ENCODE results near the gene CTDP1. TPM values are rescaled to one million over a fixed set of nuclear protein-coding genes. Genes with fewer than 3 reads are reported as not detected.

CTDP1 gene
- total RNA-seq, 1 donor from 2014 or later = 23.3 TPM

DNA sequence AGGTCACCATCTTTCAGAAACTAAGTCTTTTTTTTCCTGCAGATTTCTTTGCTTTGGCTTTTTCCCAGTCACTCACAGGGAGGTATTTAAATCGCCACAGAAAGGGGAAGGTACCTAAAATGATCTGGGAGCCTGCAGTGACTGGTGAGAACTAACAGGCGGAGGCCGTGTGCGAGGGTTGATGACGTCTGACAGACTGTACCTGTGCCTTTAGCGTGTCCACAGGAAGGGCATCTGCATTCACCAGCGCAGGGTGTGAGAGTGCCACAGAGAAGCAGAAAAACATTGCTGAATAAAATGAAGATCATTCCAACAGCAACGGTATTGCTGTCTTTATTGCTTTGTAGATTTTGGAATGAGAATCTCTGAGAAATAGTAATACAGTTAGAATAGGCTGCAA is 5.7 kb downstream of the CTDP1 start:
- no peaks in the 10 kb centered on the region for H3K36me3 ChIP-seq
- H3K9me3 ChIP-seq = no peaks in the 10 kb centered on the region
- no peak for DNase-seq (ENCODE audit: extremely low spot score in 2 of 2)
- H3K27me3 ChIP-seq = no peaks in the 10 kb centered on the region
- H3K27ac ChIP-seq = no peak overlapping the region
- TF ChIP-seq POLR2A (IDR thresholded peaks at IDR 0.05) (no peak), POLR2AphosphoS5 (IDR thresholded peaks at IDR 0.05; ENCODE audit: insufficient read depth in 1 of 2, low read depth in 1 of 2) (no peak)
- TF ChIP-seq, protein P1, sequence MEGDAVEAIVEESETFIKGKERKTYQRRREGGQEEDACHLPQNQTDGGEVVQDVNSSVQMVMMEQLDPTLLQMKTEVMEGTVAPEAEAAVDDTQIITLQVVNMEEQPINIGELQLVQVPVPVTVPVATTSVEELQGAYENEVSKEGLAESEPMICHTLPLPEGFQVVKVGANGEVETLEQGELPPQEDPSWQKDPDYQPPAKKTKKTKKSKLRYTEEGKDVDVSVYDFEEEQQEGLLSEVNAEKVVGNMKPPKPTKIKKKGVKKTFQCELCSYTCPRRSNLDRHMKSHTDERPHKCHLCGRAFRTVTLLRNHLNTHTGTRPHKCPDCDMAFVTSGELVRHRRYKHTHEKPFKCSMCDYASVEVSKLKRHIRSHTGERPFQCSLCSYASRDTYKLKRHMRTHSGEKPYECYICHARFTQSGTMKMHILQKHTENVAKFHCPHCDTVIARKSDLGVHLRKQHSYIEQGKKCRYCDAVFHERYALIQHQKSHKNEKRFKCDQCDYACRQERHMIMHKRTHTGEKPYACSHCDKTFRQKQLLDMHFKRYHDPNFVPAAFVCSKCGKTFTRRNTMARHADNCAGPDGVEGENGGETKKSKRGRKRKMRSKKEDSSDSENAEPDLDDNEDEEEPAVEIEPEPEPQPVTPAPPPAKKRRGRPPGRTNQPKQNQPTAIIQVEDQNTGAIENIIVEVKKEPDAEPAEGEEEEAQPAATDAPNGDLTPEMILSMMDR (IDR thresholded peaks at IDR 0.05) = no peak
- intact Hi-C loops (cut with DNase I) = no loop called here
- H3K4me1 ChIP-seq = peaks cover 21% of the 10 kb centered on the region
- no peak overlapping the region for H3K4me3 ChIP-seq

DNA sequence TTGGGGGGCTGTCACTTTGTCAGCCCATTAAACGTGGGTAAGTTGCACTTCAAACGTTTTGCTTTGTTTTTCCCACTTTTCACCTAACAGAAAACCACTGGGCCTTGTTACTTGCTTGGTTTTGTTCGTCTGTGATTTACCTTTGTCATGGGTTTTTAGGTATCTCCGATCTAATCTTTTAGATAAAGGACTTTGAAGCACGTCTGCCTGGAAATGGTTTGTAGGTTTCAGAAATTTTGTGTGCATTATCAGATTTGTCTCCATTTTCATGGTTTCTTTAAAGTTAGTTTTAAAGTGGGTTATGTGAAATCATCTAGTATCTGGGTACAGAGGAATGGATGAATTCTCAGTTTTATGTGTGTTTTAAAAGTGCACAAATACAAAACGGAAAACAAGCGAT is 6.4 kb downstream of the CTDP1 start:
- no peaks in the 10 kb centered on the region for H3K9me3 ChIP-seq
- TF ChIP-seq, protein P1 (IDR thresholded peaks at IDR 0.05) = no peak
- TF ChIP-seq POLR2AphosphoS5 (IDR thresholded peaks at IDR 0.05; ENCODE audit: insufficient read depth in 1 of 2, low read depth in 1 of 2) (no peak), POLR2A (IDR thresholded peaks at IDR 0.05) (no peak)
- DNase-seq (ENCODE audit: extremely low spot score in 2 of 2) = no peak
- H3K27ac ChIP-seq = no peak overlapping the region
- H3K4me3 ChIP-seq = no peak overlapping the region
- H3K36me3 ChIP-seq = no peaks in the 10 kb centered on the region
- intact Hi-C loops (cut with DNase I) = no loop called here
- H3K27me3 ChIP-seq = no peaks in the 10 kb centered on the region
- peaks cover 14% of the 10 kb centered on the region for H3K4me1 ChIP-seq

DNA sequence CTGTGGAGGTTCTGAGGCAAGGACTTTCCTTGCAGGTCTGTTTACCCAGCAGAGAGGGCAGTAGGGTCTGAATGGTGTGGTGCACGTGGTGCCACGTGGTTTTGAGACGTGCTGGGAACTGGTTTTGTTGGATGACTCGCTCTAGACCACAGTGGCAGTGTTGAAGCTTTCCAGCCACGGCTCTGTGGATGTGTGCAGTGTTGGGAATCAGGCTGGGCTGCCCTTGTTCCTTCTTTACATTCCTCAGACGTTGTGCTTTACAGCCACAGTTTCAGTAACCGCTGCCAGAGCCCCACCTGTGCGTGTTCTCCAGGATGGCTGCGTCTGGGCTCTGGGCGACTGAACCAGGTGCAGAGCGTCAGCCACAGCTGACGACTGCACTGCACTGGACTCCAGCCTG is 8.2 kb downstream of the CTDP1 start:
- Histone ChIP-seq H3K36me3 (no peaks in the 10 kb centered on the region), H3K4me1 (no peaks in the 10 kb centered on the region), H3K9me3 (no peaks in the 10 kb centered on the region), H3K4me3 (no peak overlapping the region), H3K27ac (no peak overlapping the region), H3K27me3 (no peaks in the 10 kb centered on the region)
- intact Hi-C loops (cut with DNase I) = no loop called here
- no peak for DNase-seq (ENCODE audit: extremely low spot score in 2 of 2)
- TF ChIP-seq, protein P1 (IDR thresholded peaks at IDR 0.05) = no peak
- TF ChIP-seq POLR2AphosphoS5 (IDR thresholded peaks at IDR 0.05; ENCODE audit: insufficient read depth in 1 of 2, low read depth in 1 of 2) (no peak), POLR2A (IDR thresholded peaks at IDR 0.05) (no peak)

DNA sequence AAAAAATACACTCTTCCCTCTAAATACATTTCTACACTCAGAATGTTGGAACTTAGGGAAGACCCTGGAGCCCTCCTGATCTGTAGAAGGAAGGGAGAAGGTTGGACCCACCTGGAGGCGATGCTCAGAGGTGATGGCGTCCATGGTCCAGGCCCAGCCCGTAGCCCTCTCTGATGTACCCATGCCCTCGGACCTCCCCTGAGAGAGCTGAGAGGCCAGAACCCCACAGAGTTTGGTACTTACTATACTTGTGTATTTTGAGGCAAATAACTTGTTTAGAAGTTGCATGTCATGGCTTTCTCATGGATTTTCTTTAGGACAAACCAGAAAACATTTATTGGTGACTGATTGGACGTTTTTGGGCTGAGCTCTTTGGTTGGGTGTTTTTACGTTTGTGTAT is 10.5 kb downstream of the CTDP1 start:
- Histone ChIP-seq H3K27ac (no peak overlapping the region), H3K4me3 (no peak overlapping the region), H3K36me3 (no peaks in the 10 kb centered on the region), H3K27me3 (no peaks in the 10 kb centered on the region), H3K9me3 (no peaks in the 10 kb centered on the region), H3K4me1 (no peaks in the 10 kb centered on the region)
- no peak for DNase-seq (ENCODE audit: extremely low spot score in 2 of 2)
- TF ChIP-seq POLR2A (IDR thresholded peaks at IDR 0.05) = no peak
- TF ChIP-seq, protein P1 (IDR thresholded peaks at IDR 0.05) = no peak
- intact Hi-C loops (cut with DNase I) = no loop called here

DNA sequence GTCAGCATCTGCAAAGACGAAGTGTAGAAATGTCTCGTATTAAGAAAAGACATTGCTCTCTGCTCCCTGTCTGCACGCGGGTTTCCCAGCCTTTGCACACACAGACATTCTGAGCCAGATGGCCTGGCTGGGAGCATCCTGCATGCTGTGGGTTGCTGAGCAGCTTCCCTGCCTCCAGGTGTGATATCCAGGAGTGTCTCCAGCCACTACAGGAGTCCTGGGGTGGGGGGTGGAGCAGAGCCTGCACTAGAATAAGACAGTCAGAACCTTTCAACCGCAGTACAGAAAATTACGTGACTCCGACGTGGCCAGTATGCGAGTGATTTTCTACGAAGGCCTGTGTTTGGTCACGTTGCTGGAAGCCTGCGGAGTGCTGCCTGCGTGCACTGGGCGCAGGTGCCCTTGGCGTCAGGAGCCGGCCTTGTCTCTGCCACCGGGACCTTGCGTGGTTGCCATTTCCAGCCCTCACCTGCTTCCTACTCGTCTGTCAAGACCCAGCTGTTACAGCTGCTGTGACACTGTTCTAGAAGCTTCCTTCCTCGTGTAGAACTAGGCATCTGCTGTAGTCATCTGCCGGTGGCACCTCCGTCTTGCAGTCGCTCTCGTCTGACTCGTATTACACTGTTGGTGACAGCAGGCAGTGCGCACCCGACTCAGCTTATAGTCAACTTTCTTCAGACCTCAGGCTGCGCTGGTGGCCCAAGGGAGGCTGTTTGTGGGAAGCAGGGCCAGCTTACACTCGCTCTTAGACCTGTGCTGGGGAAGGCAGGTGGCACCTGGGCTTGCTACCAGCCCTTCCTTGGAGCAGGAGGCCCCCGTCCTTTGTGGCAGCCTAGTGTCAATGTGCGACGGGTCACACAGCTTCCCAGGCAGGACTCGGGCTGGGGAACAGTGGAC is 11.2 kb downstream of the CTDP1 start:
- H3K27ac ChIP-seq = no peak overlapping the region
- H3K4me3 ChIP-seq = no peak overlapping the region
- DNase-seq (ENCODE audit: extremely low spot score in 2 of 2) = no peak
- H3K4me1 ChIP-seq = no peaks in the 10 kb centered on the region
- H3K9me3 ChIP-seq = no peaks in the 10 kb centered on the region
- TF ChIP-seq POLR2A (IDR thresholded peaks at IDR 0.05) (no peak), POLR2AphosphoS5 (IDR thresholded peaks at IDR 0.05; ENCODE audit: insufficient read depth in 1 of 2, low read depth in 1 of 2) (no peak)
- TF ChIP-seq, protein P1 (IDR thresholded peaks at IDR 0.05) = no peak
- H3K36me3 ChIP-seq = peaks cover 0 to 6% of the 10 kb centered on the region in 2 donors
- intact Hi-C loops (cut with DNase I) = no loop called here
- no peaks in the 10 kb centered on the region for H3K27me3 ChIP-seq
